HG03432 (cell line): Measurements from ENCODE around the gene FAM32A.
A peak's percentile ranks its signal among the peaks of the same experiment; 100 is the strongest.
"Not testable (repeated sequence)": the region's sequence is repeated elsewhere in the genome, so short reads cannot be mapped to it uniquely, and the experiment has no call there.

Source experiments
- ATAC-seq: cut with Tn5 transposase; IDR thresholded peaks from one replicate; pipeline ENCODE4 v1.9.1; 2021; ENCODE audit warnings: mild to moderate bottlenecking, moderate library complexity; ENCODE audit not compliant: unreplicated experiment

FAM32A gene

GRCh38 chr19:16161840-16162239 is 23.4 kb upstream of the FAM32A start:
- ATAC-seq: no peak

- ATAC-seq: no peak
Observed at GRCh38 chr19:16164222-16164890, 20.9 kb upstream of the FAM32A start.

GRCh38 chr19:16166417-16166816 is 18.8 kb upstream of the FAM32A start:
- no peak for ATAC-seq

DNA sequence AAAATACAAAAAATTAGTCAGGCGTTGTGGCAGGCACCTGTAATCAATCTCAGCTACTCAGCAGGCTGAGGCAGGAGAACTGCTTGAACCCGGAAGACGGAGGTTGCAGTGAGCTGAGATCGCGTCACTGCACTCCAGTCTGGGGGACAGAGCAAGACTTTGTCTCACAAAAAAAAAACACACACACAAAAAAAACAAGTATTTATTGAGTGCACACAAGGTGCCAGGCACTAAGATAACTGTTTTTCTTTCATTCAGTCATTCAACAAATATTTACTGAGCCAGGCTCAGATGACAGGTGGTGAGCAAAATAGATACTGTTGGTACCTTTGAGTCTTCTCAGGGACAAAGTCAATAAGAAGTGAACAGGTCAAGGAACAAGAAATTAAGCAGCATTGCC is 18.2 kb upstream of the FAM32A start:
- ATAC-seq: no peak

- ATAC-seq: no peak
Observed at GRCh38 chr19:16168465-16169081, 16.6 kb upstream of the FAM32A start.

DNA sequence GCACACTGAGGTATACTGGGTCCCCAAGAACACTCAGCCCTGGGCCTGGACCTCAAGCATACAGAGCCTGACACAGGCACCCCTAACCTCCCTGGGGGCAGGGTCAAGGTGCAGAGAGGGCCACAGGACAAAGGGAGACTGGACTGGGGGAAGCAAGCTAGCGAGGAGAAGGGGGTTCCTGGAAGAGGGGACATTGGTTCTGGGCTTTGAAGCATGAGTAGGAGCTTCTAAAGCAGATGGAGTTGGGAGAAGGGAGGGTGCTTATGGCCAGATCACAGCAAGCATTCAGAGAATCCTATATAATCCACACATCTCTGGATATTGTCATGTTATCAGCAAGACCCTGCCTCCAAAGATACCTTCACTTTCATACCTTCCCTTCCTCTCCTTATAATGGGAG is 15.1 kb upstream of the FAM32A start:
- ATAC-seq: no peak

- ATAC-seq: no peak
Observed at GRCh38 chr19:16175954-16176353, 9.3 kb upstream of the FAM32A start.

DNA sequence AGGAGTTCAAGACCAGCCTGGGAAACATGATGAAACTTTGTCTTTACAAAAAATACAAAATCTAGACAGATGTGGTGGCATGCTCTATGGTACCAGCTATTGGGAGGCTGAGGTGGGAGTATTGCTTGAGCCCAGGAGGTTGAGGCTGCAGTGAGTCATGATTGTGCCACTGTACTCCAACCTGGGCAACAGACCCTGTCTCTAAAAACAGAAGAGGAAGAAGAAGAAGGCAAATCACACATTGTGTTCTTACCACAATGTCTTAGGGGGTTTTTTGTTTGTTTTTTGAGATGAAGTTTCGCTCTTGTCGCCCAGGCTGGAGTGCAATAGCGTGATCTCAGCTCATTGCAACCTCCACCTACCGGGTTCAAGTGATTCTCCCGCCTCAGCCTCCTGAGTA is 6.3 kb upstream of the FAM32A start:
- not testable (repeated sequence) for ATAC-seq

GRCh38 chr19:16180611-16181010 is 4.6 kb upstream of the FAM32A start:
- ATAC-seq: no peak

DNA sequence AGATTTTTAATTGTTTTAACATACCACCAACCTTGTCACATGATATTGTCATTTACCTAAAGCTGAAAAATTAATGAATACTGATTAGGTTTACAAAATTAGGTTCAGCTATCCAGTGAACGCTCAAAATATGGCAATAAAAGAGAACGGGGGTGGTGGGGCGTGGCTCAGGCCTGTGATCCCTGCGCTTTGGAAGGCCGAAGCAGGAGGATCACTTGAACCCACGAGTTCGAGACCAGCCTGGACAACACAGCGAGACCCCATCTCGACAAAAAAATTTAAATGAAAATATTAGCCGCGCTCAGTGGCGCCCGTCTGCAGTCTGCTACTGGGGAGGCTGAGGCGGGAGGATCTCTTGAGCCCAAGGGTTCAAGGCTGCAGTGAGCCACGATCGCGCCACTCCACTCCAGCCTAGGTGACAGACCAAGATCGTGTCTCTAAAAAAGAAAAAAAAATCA is 516 bp upstream of the FAM32A start:
- ATAC-seq: no peak

GRCh38 chr19:16185768-16186123 is 536 bp downstream of the FAM32A start:
- ATAC-seq: peak; percentile 30

GRCh38 chr19:16188521-16188920 is 3.3 kb downstream of the FAM32A start:
- ATAC-seq: no peak

- ATAC-seq: no peak
Observed at GRCh38 chr19:16190198-16190597, 5.0 kb downstream of the FAM32A start.

DNA sequence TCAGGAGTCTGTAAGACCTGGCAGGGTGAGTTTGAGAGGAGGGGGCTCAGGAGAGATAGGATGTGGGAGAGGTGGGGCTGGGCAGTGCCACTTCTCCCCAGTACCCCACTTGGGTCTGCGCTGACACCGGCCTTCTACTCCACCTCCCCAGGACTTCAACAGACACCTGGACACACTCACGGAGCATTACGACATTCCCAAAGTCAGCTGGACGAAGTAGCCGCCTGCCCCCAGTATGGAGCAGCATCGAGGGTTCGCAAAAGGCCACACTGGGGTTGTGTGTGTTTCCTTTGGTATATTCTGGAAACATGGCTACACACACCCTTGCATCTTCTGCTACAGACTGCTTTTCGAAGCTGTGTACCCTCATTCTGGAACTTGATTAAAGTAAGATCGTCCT is 5.5 kb downstream of the FAM32A start:
- ATAC-seq: no peak

DNA sequence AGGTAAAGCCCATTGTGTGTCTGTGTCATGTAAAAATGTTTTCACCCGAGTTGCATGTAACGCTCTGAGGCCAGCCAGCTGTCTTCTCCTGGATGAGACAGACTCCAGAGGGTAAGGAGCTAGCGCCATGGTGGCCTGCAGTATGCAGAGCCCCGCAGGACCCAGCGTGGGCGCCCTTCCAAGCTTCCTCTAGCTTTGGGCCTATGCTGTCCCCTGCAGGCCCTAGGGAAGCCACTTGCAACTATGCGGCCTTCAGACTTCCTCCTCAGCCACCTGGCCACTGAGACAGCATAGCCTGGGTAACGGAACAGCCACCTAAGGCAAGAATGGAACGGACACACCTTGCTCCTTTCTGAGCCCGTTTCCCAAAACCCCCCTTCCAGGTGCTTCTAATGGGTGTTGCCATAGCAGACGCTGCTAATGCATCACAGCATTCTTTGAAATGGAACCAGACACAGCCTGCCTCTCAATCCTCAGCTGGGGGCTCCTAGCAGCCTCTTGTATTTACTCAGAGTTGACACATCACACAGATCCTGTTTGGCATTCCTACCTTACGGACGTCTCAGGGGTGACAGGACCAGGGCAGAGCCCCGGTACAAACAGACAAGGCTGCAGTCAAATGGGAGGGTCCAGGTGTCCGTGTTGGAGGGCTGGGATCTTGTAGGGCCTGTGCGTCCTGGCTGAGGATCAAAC is 6.2 kb downstream of the FAM32A start:
- ATAC-seq: no peak

DNA sequence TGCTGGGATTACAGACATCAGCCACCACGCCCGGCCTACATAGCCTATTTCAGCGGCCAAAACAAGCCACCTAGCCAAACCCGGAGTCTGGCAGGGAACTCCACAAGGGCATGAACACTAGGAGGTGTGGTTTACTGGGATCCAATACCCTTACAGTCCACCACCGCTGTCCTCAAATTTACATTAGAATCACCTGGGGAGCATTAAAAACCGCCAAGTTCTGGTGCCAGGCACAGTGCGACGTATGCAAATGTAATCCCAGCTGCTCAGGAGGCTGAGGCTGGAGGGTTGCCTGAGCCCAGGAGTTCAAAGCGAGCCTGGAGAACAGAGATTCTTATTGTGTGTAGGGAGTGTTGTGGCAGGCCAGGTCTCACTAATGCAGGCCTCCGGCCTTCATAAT is 8.3 kb downstream of the FAM32A start:
- ATAC-seq: no peak

- ATAC-seq: no peak
Observed at GRCh38 chr19:16197188-16197621, 12.0 kb downstream of the FAM32A start.

- peak; percentile 81 for ATAC-seq
Observed at GRCh38 chr19:16197622-16198369, 12.6 kb downstream of the FAM32A start, which contains the start of gene AP1M1. TSS of gene AP1M1 (plus strand) at chr19:16197911. CDS start at chr19:16198027, 116 bp downstream.

DNA sequence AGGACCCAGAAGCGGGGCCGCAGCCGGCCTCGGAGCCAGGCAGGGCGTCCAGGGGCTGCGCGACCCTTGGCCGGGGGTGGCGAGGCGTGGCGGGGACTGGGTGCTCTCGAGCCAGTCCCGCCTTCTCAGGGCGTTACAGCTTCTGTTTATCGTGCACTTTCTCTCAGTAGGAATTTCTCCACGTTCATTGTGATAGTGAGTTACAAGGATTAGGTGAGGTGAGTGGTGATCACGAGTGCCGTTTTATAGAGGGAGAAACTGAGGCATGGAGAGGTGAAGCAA is 13.1 kb downstream of the FAM32A start:
- ATAC-seq: no peak

- no peak for ATAC-seq
Observed at GRCh38 chr19:16199275-16199932, 14.2 kb downstream of the FAM32A start.
